Bronchial epithelial cell (primary cell): ENCODE measurements around the gene SLCO2B1. TPM values are rescaled to one million over a fixed set of nuclear protein-coding genes. Genes with fewer than 3 reads are reported as not detected.

Experiments used
- DNase-seq: peaks from one replicate; pipeline ENCODE4 v3.0.0-alpha.2; 2010; ENCODE audit warnings: low read depth
- FAIRE-seq: peaks from 2 replicates; lab custom pipeline; 2011; peaks lifted over from hg19 to GRCh38; lab: Jason Lieb, UNC
- H3K27me3 ChIP-seq: 2 replicates; pipeline ENCODE4 v1.5.1; 2011; ENCODE audit warnings: low read length; ENCODE audit not compliant: control insufficient read depth, insufficient read depth
- H3K36me3 ChIP-seq: 2 replicates; pipeline ENCODE4 v1.5.1; 2011; ENCODE audit warnings: low read length; ENCODE audit not compliant: control insufficient read depth, insufficient read depth
- H3K4me3 ChIP-seq: 2 replicates; pipeline ENCODE4 v1.5.1; 2011; ENCODE audit warnings: mild to moderate bottlenecking, low read depth, low read length, control low read depth
- CTCF ChIP-seq: IDR thresholded peaks from 2 replicates; pipeline ENCODE4 v1.5.1; 2011; ENCODE audit warnings: mild to moderate bottlenecking, moderate library complexity, low read length, control low read depth, inconsistent platforms; ENCODE audit not compliant: insufficient read depth, severe bottlenecking
- total RNA-seq: library from RNA; depleted of rRNA; stranded (reverse); fragments of >200 nt; gene quantifications from 2 replicates; pipeline ENCODE4 v1.2.1, GENCODE V29; 2014

Gene SLCO2B1
- total RNA-seq, 1 donor from 2014 or later, result not detected

DNA sequence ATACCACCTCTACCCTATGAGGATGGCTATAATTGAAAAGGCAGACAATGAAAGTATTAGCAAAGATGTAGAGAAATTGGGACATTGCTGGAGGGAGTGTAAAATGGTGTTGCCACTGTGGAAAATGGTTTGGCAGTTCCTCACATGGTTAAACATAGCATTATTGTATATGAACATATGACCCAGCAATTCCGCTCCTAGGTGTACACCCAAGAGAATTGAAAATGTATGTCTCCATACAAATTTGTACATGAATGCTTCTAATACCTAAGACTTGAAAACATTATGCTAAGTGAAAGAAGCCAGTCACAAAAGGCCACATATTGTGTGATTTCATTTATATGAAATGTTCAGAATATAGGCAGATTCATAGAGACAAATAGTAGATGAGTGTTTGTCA is 10.0 kb downstream of the SLCO2B1 start:
- H3K4me3 ChIP-seq, result no peak overlapping the region
- peaks cover 6% of the 10 kb centered on the region for H3K27me3 ChIP-seq
- no peak for FAIRE-seq
- no peak for TF ChIP-seq CTCF
- DNase-seq, result no peak
- H3K36me3 ChIP-seq, result no peaks in the 10 kb centered on the region

DNA sequence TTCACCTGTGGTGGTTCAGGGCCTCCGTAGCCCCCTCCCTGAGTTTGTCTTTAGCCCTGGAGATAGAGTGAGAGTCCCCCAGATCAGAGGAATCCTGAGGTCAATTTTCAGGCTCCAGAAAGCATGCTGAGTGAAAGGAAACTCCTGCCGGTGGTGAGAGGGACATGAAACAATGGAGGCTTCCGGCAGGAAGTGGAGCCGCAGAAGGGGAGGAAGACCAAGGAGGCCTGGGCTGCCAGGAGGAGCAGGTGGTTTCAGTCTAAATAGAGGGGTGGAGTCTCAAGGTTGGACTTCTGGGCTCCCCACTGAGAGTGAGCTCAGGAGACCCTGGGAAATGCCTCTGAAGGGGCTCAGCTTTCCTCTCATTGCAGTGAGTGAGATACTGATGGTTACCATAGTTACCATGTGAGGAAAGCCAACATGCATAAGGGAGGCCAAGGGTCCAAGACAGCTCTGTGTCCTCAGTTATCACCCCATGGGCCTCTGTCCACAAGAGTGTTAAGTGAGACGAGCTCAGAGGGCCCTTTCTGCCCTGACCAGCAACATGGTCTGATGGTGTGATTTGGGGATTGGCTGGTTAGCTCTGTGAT is 10.7 kb downstream of the SLCO2B1 start:
- no peak for FAIRE-seq

GRCh38 chr11:75162954-75163353 is 12.0 kb downstream of the SLCO2B1 start:
- H3K27me3 ChIP-seq, result peaks cover 6% of the 10 kb centered on the region
- no peaks in the 10 kb centered on the region for H3K36me3 ChIP-seq
- FAIRE-seq (no peak), DNase-seq (no peak)
- no peak for TF ChIP-seq CTCF
- no peak overlapping the region for H3K4me3 ChIP-seq

More for the DNA sequence above, 10.7 kb downstream of the SLCO2B1 start:
- Histone ChIP-seq H3K4me3 (no peak overlapping the region), H3K36me3 (no peaks in the 10 kb centered on the region), H3K27me3 (peaks cover 6% of the 10 kb centered on the region)
- DNase-seq, result no peak
- no peak for TF ChIP-seq CTCF

DNA sequence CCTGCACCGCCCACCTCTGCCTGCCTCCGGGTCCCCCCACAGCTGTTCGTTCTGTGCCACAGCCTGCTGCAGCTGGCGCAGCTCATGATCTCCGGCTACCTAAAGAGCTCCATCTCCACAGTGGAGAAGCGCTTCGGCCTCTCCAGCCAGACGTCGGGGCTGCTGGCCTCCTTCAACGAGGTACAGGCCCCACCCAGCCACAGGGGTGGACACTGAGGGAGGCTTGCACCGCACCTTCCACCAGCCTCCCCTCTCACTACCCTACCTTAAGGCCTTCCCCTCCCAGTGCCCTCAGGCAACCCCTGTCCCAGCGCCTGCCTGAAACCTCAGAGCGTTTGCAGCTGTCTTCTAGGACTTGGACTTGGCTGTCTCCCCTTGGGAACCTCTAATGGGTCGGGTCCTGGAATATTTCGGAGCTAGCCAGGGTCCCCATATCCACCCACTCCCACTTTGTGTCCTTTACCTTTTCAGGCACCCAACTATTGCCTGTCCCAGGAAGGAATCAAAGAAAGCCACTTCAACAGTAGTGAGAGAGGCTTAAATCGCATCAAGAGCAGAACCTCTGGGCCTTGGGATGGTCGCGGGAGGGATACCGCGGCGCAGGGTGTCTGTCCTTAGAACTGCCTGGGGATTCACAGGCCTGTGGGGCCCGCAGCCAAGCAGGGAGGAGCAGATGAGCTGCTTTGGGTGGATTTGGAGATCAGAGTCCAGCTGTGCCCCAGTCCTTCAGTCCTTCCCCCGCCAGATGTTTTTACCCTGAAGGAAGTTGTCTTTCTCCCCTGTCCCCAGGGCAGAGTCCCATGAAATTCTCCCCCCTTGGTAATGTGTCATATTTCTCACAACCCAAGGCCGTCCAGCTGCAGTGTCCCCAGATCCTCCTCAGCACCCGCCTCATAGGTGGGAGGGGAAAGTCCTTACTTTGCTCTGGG is 13.3 kb downstream of the SLCO2B1 start:
- Histone ChIP-seq H3K4me3 (no peak overlapping the region), H3K36me3 (no peaks in the 10 kb centered on the region), H3K27me3 (peaks cover 6% of the 10 kb centered on the region)
- TF ChIP-seq CTCF, result no peak
- FAIRE-seq (no peak), DNase-seq (no peak)

- TF ChIP-seq CTCF, result no peak
- FAIRE-seq (no peak), DNase-seq (no peak)
- Histone ChIP-seq H3K36me3 (no peaks in the 10 kb centered on the region), H3K4me3 (no peak overlapping the region), H3K27me3 (peaks cover 2% of the 10 kb centered on the region)
Observed at GRCh38 chr11:75165721-75166120, 14.8 kb downstream of the SLCO2B1 start.
